GM21529 (cell line): ENCODE results near the gene DDX28.
"Not testable (repeated sequence)": the region's sequence is repeated elsewhere in the genome, so short reads cannot be mapped to it uniquely, and the experiment has no call there.

Source experiments
- ATAC-seq: cut with Tn5 transposase; IDR thresholded peaks from one replicate; pipeline ENCODE4 v1.9.1; 2021; ENCODE audit not compliant: unreplicated experiment

DDX28 gene

DNA sequence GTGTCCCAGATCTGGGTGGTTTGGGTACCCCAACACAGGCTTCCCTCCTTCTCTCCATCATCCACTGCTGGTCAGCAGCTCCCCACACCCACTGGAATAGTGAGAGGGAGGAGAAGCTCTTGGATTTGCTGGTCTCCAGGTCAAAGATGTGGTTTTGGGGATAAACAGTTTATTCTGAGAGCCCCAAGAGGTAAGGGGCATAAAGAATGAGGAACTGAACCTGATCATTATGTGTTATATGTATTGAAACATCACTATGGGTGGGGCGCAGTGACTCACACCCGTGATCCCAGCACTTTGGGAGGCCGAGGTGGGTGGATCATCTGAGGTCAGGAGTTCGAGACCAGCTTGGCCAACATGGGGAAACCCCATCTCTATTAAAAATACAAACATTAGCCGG is 27.6 kb downstream of the DDX28 start:
- ATAC-seq: no peak

DNA sequence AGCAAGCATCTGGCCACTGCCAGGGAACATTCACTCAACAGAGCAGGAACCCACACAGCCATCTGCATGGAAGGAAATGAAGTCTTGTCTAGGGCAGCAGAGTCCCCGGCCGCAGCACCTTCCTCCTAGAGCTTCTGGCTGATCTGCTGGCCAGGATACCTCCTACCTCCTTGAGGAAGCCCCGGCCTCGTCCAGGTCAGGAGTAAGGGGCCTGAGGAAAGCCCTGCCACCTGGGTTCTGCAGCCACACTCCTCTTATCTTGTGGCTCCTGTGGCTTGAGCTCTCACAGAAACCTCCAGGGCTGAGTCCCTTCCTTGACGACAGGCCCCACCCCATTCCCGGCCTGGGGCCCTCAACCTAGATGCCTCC is 29.0 kb downstream of the DDX28 start:
- not testable (repeated sequence) for ATAC-seq

DNA sequence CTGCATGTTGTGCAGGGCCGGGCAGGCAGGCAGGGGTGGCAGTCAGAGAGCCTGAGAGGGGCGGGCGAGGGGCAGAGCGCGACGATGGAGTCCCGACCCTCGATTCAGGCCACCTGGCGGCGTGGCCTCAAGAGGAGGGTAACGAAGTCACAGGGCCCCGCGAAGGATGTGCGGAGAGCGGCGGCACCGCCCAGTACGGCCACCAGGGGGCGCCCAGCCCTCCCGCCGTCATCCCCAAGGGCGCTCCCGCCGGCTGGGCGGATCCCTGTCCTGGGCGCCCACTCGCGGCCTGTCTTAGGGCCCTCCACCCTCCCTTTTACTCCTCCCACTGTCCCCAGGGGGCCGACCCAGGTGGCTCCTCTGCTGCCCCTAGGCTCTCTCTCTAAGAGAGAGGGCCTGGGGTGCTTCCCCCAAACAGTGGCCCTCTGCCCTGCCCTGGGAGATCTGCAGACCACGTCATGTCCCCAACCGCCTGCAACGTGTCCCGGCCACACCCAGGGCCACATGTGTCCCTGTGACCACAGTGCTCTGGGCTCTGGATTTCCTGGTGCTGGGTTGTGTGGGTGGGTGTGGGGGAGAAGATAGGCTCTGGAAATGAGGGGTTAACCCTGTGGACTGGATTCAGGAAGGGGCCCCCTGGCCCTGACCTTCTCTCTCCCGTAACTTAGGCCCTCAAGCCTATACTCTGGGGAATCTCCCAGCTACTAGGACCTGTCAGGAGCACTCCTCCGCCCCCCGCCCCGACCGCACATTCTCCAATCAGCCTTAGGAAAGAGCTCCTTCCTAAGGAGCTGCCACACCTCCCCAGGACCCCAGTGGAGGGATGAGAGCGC is 29.6 kb downstream of the DDX28 start:
- ATAC-seq: peak; percentile 69

DNA sequence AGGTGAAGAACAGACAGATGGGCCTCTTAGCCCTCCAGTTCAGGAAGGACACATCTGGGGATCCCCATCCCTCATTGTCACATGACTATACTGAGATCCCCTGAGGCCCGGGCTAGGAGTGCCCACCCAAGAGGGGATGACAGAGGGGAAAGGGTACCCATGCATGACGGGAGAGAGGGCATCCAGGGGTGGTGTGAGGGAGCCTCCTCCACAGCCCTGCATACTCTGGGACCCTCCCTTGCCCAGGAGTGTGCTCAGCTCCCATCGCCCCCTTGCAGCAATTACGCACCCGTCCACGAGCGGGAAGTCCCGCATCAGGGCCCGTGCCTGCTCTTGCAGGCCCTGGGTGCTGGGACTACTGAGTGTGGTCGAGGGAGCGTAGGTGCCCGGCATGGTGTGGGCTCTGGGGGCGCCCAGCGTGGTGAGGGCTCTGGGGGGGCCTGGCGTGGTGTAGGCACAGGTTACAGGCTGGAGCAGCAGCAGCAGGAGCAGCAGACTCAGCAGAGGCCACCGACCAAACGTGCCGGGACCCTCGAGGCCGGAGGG is 30.3 kb downstream of the DDX28 start:
- no peak for ATAC-seq

DNA sequence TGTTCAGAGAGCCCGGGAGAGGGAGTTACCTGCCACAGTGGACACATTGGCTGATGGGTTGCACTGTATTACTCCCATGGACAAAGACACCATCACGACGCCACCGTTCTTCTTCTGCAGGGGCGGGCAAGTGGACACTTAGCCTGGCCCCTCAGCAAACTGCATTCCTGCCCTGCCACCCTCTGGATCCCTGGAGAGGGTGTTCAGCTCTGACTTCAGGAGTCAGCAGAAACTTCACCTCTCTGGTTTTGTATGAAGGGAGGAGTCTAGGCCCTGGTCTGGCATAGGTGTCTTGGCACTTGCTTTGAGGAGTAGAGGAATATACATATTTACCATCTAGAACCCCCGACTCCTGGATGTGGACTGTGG is 33.0 kb downstream of the DDX28 start:
- ATAC-seq: no peak

DNA sequence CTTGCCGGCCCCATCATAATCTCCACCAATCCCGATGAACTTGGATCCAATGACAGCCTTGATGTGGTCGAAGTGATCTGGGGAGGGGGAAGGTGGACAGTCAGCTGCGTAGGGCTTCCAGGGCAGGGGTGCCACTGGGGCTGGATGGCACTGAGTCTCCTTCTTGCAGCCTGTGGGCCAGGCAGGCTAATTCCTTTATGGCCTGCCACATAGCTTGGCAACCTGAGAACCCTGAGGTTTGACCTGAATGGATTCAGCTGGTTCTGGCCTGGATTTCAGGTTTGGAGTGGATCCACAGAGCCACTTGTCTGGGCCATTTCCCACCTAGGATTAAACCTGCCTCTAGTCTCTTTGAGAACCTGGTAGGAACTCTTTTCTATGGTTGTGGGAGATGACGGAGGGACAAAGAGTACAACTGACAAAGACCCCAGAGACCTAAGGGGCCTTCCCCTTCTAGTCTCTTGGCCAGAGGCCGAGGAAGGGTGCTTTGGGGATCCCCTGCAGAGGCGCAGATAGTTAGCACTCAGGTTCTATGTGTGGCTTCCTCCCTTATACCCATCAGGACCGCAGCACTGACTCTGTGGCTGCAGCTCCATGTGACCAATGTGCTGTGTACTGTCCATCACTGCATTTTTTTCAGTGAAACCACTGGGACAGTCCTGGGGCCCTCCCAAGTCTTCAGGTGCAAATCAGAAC is 33.6 kb downstream of the DDX28 start:
- ATAC-seq: peak; percentile 29

DNA sequence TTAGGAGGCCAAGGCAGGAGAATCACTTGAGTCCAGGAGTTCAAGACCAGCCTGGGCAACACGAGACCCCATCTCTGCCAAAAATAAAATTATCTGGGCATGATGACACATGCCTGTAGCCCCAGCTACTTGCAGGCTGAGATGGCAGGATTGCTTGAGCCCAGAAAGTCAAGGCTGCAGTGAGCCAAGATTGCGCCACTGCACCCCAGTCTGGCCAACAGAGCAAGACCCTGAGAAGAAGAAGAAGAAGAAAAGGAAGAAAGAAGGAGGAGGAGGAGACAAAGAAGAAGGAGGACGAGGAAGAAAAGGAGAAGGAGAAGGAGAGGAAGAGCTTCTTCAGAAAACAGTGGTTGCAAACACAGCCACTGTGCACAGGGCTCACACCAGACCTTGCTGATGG is 34.4 kb downstream of the DDX28 start:
- no peak for ATAC-seq

DNA sequence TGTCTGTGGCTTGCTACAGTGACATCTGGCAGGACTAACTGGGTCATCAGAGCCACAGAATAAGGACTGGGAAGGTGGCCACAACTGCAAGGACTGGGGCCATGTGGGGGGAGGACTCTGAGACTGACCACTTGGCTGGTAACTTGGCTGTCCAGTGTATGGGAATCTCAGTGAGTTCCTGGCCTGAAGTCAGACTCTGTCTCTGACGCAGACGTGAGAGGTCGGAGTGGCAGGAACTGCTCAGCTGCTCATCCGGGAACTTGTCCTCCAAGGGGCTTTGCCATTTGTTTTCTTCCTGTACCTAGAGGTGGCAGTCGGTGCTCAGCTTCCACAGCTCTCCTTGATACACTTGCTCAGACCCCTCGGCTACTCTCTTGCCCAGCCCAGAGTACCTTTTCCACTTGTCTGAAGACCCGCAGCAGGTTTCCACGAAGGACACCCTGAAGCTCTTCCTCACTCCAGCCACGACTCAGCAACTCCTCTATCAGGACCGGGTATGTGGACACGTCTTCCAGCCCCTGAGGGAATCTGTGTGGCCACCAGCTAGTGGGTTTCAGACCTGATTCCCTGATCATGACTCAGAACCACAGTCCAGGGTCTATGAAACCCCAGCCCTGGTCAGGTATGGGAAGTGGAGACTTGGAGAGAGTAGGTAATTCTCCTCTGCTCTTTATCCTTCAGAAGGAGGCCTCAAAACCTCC is 35.4 kb downstream of the DDX28 start:
- ATAC-seq: no peak

DNA sequence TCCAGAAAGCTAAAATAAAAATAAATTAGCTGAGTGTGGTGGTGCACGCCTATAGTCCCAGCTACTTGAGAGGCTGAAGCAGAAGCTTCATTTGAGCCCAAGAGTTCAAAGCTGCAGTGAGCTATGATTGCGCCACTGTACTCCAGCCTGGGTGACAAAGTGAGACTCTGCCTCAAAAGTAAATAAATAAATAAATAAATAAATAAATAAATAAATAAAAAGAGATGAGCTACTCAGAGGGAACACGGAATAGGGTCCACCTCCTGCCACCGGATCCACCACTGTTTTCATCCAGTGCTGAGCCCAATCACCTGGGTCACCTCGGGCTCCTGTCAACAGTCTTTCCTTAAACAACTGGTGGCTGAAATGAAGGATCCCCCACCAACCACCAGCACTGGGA is 36.1 kb downstream of the DDX28 start:
- no peak for ATAC-seq

DNA sequence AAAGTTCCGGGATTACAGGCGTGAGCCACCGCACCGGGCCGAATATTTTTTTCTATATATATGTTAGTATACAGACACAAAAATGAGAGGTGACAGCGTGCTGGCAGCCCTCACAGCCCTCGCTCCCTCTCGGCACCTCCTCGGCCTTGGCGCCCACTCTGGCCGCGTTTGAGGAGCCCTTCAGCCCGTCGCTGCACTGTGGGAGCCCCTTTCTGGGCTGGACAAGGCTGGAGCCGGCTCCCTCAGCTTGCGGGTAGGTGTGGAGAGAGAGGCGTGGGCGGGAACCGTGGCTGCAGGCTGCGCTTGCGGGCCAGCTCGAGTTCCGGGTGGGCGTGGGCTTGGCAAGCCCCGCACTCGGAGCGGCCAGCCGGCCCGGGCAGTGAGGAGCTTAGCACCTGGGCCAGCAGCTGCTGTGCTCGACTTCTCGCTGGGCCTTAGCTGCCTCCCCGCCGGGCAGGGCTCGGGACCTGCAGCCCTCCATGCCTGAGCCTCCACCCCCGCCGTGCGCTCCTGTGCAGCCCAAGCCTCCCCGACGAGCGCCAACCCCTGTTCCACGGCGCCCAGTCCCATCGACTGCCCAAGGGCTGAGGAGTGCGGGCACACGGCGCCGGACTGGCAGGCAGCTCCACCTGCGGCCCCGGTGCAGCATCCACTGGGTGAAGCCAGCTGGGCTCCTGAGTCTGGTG is 40.9 kb downstream of the DDX28 start:
- ATAC-seq: no peak

DNA sequence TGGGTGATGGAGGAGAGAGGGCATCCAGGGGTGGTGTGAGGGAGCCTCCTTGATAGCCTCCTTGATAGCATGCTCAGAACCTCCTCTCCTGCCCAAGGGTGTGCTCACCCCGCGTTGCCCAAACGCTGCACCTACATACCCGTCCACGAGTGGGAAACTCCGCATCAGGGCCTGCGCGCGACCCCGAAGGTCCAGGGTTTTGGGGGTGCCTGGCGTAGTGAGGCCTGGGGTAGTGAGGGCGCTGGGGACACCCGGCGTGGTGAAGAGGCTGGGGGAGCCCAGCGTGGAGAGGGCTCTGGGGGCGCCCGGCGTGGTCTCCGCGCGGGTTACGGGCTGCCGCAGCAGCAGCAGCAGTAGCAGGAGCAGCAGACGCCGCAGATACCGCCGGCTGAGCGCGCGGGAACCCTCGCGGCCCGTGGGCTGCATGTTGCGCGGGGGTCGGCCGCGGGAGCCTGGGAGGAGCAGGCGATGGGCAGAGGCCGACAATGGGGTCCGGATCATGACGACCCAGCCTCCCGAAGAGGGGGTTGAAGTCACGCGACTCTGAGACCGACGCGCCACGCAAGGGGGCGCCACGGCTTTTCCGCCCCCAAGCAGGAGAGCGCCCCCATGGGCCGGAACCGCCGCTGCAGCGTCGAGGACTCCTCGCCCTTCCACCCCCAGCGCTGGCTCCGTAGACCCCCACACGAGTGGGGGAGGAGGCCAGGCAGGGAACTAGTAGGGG is 42.9 kb downstream of the DDX28 start, which contains the start of gene DPEP3:
TSS of gene DPEP3 (minus strand) at position 545 of the 724 bp plus-strand sequence. CDS start at position 426, 119 bp downstream.
- ATAC-seq: no peak

DNA sequence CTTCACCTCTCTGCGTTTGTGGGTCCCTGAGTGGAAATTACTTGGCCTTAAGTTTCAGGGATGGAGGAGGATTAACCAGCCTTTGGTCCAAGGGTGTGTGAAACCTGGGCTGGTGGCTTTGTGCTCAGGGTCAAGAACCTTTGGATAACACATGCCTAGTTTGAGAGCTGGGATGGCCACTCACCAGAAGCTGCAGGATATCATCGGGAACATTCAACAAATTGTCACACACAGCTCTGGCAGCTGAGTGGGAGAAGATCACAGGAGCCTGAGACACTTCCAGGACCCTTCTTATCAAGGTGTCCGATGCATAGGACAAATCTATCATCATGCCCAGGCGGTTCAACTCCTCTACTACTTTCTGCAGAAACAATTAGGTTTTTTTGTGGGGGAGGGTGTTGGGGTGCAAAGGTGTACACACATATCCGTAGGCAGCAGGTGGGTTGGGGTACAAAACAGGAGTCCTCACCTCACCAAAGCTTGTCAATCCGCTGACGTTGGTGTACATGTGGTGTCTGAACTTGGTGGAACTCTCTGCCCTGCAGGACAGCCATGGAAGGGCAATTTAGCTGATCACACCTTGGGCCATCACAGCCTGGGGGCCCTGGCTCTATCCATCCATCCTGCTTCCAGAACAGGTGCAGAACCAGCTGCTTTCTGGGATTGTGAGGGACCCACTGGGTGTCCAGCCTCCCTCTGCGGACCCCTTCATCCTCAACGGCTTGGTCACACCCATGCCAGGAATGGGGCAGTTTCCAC is 45.4 kb downstream of the DDX28 start:
- ATAC-seq: no peak

DNA sequence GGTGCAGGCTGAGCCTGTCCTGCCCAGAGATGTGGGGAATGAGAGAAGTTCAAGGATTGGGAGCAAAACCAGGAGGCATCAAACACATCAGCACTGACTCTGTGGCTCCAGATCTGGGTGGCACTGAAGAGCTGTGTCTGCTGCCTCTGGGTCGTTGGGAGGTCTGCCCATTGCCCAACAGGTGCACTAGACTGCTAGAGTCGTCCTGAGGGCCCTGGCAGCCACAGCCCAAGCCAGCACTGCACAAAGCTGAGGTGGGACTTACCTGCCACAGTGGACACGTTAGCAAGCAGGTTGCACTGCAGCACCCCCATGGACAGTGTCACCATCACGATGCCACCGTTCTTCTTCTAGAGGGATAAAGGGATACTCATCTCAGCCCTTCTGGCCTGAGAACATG is 46.0 kb downstream of the DDX28 start:
- ATAC-seq: no peak

DNA sequence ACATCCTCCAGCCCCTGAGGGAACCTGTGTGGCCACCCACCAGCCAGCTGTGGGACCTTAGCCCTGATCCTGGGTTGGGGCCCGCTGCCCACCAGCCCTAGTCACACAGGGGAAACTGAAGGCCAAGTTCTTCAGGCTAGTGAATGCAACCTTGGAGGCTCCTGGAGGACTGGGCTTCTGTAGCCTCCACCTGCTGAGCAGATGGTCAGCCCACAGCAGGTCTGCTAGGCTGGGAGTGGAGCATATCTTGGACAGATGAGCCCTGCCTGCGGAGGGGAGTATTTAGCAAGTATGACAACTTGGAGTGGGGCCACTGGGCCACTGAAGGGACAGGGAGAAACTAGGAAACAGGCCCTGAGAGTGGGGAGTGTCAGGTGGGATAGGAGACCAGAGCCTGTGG is 46.8 kb downstream of the DDX28 start:
- ATAC-seq: no peak

DNA sequence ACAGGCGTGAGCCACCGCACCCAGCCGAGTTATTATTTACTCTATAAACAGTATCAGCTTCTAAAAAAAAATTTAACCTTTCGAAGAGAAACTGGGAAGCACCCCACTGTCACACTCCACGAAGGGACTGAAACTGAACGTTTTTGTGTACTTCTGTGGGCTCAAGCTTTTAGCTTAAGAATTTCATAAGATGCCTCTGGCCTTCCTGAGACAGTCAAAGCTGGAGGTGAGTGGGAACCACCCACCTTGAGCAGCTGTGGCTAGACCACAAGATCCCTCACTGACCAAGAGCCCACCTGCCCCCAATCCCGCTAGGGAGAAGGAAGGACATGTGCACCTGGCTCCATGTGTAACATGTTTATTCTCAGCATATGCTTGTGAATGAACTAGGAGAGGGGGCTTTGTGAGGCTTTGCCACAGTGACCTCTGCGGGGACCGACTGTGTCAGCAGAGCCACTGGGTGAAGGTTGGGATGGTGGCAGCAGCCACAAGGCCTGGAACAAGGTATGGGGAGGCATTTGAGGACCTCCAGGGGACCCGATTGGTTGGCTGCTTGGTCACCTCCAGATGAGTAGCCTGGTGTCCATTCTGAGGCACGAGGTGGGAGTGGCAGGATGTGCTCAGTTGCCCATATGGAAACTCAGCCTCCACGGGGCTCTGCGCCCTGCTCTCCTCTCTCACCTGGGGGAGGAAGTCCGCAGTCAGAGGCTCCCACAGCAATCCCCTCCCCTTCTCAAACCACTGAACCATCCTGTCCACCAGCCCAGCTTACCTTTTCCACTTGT is 47.5 kb downstream of the DDX28 start:
- no peak for ATAC-seq

DNA sequence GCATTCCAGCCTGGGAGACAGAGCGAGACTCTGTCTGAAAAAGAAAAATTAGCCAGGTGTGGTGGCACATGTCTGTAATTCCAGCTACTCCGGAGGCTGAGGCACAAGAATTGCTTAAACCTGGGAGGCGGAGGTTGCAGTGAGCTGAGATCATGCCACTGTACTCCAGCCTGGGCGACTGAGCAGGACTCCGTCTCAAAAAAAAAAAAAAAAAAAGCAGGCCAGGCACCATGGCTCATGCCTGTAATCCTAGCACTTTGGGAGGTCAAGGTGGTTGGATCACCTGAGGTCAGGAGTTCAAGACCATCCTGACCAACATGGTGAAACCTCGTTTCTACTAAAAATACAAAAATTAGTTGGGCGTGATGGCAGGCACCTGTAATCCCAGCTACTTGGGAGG is 50.7 kb downstream of the DDX28 start:
- ATAC-seq: not testable (repeated sequence)

DNA sequence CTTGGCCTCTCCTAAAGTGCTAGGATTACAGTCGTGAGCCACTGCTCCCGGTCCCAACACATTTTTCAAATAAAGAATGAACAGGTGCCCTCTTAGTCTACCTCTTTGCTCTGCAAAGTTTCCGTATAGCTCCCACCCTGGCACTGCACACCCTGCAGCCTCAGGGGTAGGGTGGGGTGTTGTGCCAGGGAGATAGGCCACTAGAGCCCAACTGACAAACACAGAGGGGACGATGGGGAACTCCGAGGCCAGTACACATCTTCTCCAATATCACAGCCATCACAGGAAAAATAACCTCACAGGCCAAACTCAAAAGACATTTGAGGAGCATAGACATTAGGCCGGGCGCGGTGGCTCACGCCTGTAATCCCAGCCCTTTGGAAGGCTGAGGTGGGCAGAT is 51.9 kb downstream of the DDX28 start:
- ATAC-seq: no peak
